GM23338 (cell line): ENCODE data around the gene TMEM63A. TPM values are rescaled to one million over a fixed set of nuclear protein-coding genes. Genes with fewer than 3 reads are reported as not detected.
"Not testable (repeated sequence)": the region's sequence is repeated elsewhere in the genome, so short reads cannot be mapped to it uniquely, and the experiment has no call there.

Experiments used
- ATAC-seq: fragments of 200-7000 bp; cut with Tn5 transposase; 3 replicates; pipeline ENCODE4 v1.9.1; 2020
- DNase-seq: peaks from one replicate; pipeline ENCODE4 v3.0.0-alpha.2; 2015; ENCODE audit warnings: low spot score
- H2AFZ ChIP-seq: fragments of 200-600 bp; sonication (generic); 2 replicates; pipeline ENCODE4 v1.8.0; 2016; ENCODE audit warnings: antibody characterized with exemption, mild to moderate bottlenecking, moderate library complexity
- H3F3A ChIP-seq: fragments of 200-600 bp; sonication (generic); replicated peaks from 2 replicates; pipeline ENCODE4 v1.8.0; 2017; ENCODE audit warnings: antibody characterized with exemption, mixed run types, low read depth
- H3K27ac ChIP-seq: fragments of 200-600 bp; sonication (generic); 2 replicates; pipeline ENCODE4 v1.6.1; 2016; ENCODE audit warnings: low read depth
- H3K27me3 ChIP-seq: fragments of 200-600 bp; sonication (generic); 2 replicates; pipeline ENCODE4 v1.8.0; 2016; ENCODE audit warnings: mild to moderate bottlenecking, mixed run types, moderate library complexity; ENCODE audit not compliant: insufficient read depth
- H3K36me3 ChIP-seq: fragments of 200-600 bp; sonication (generic); 2 replicates; pipeline ENCODE4 v1.8.0; 2016; ENCODE audit warnings: mild to moderate bottlenecking; ENCODE audit not compliant: insufficient read depth
- H3K4me1 ChIP-seq: fragments of 200-600 bp; sonication (generic); 2 replicates; pipeline ENCODE4 v1.8.0; 2016; ENCODE audit warnings: mild to moderate bottlenecking, moderate library complexity; ENCODE audit not compliant: insufficient read depth
- H3K4me2 ChIP-seq: fragments of 200-600 bp; sonication (generic); 2 replicates; pipeline ENCODE4 v1.7.1; 2017; ENCODE audit warnings: mixed run types
- H3K4me3 ChIP-seq: fragments of 200-600 bp; sonication (generic); 2 replicates; pipeline ENCODE4 v1.6.1; 2016; ENCODE audit warnings: mixed run types
- H3K79me2 ChIP-seq: fragments of 200-600 bp; sonication (generic); replicated peaks from 2 replicates; pipeline ENCODE4 v1.8.0; 2017; ENCODE audit warnings: mild to moderate bottlenecking; ENCODE audit not compliant: insufficient read depth
- H3K9me2 ChIP-seq: fragments of 200-600 bp; sonication (generic); 2 replicates; pipeline ENCODE4 v1.8.0; 2017; ENCODE audit not compliant: insufficient read depth
- H4K20me1 ChIP-seq: fragments of 200-600 bp; sonication (generic); replicated peaks from 2 replicates; pipeline ENCODE4 v1.8.0; 2017; ENCODE audit warnings: mild to moderate bottlenecking; ENCODE audit not compliant: insufficient read depth
- H3K27ac Mint-ChIP-seq: 2 replicates; pipeline ENCODE4 v1.8.0; 2020; ENCODE audit warnings: inconsistent platforms, mild to moderate bottlenecking, moderate library complexity, mixed read lengths
- H3K27me3 Mint-ChIP-seq: 3 replicates; pipeline ENCODE4 v1.8.0; 2022; ENCODE audit warnings: low read depth, mild to moderate bottlenecking, moderate library complexity, mixed read lengths, inconsistent platforms; ENCODE audit not compliant: insufficient read depth, poor library complexity
- H3K36me3 Mint-ChIP-seq: 3 replicates; pipeline ENCODE4 v1.8.0; 2021; ENCODE audit warnings: low read depth, mild to moderate bottlenecking, inconsistent platforms, moderate library complexity, mixed read lengths
- H3K4me1 Mint-ChIP-seq: 3 replicates; pipeline ENCODE4 v1.8.0; 2020; ENCODE audit warnings: mild to moderate bottlenecking, inconsistent platforms, mixed read lengths
- H3K4me3 Mint-ChIP-seq: 3 replicates; pipeline ENCODE4 v1.8.0; 2021; ENCODE audit warnings: moderate library complexity, mild to moderate bottlenecking, inconsistent platforms, mixed read lengths
- H3K9me3 Mint-ChIP-seq: 3 replicates; pipeline ENCODE4 v1.8.0; 2020; ENCODE audit warnings: moderate library complexity, mild to moderate bottlenecking, inconsistent platforms, mixed read lengths
- CREB1 ChIP-seq: fragments of 250-450 bp; sonication (Bioruptor Pico); IDR thresholded peaks from 2 replicates; pipeline ENCODE4 v1.5.0; 2020; ENCODE audit warnings: low read depth, mild to moderate bottlenecking, moderate library complexity
- ETS1 ChIP-seq: IDR thresholded peaks from 2 replicates; pipeline ENCODE4 v1.6.1; 2016; ENCODE audit warnings: antibody characterized with exemption
- EZH2 ChIP-seq: fragments of 200-600 bp; sonication (generic); IDR thresholded peaks from one replicate; pipeline ENCODE4 v1.8.0; 2017; ENCODE audit warnings: antibody characterized with exemption, mild to moderate bottlenecking, low read depth; ENCODE audit not compliant: unreplicated experiment
- JUNB ChIP-seq: IDR thresholded peaks from one replicate; pipeline ENCODE4 v1.6.1; 2016; ENCODE audit warnings: antibody characterized with exemption; ENCODE audit not compliant: unreplicated experiment
- NANOG ChIP-seq: IDR thresholded peaks from 2 replicates; pipeline ENCODE4 v1.6.1; 2016; ENCODE audit warnings: antibody characterized with exemption, borderline replicate concordance
- REST ChIP-seq: IDR thresholded peaks from one replicate; pipeline ENCODE4 v1.6.1; 2018; ENCODE audit warnings: antibody characterized with exemption; ENCODE audit not compliant: unreplicated experiment
- STAT1 ChIP-seq: IDR thresholded peaks from one replicate; pipeline ENCODE4 v1.6.1; 2016; ENCODE audit warnings: antibody characterized with exemption; ENCODE audit not compliant: unreplicated experiment
- ZNF114 ChIP-seq: fragments of 250-450 bp; sonication (Bioruptor Pico); IDR thresholded peaks from 2 replicates; pipeline ENCODE4 v1.5.0; 2020; ENCODE audit warnings: mild to moderate bottlenecking, moderate library complexity
- ZNF331 ChIP-seq: fragments of 250-450 bp; sonication (Bioruptor Pico); IDR thresholded peaks from 2 replicates; pipeline ENCODE4 v1.5.0; 2020; ENCODE audit warnings: low read depth, mild to moderate bottlenecking, moderate library complexity
- ZNF462 ChIP-seq: fragments of 250-450 bp; sonication (Bioruptor Pico); IDR thresholded peaks from 2 replicates; pipeline ENCODE4 v1.5.0; 2020; ENCODE audit warnings: mild to moderate bottlenecking, moderate library complexity
- polyA plus RNA-seq: library from polyadenylated mRNA; unstranded; fragments of >200 nt; fragmentation: Nextera tagmentation; extraction: Ambion mirVana; gene quantifications from 2 replicates; pipeline ENCODE4 v1.2.1, GENCODE V29; 2016
- total RNA-seq: library from RNA; depleted of rRNA; stranded (reverse); fragments of >200 nt; shearing (Covaris generic); gene quantifications from 2 replicates; pipeline ENCODE4 v1.2.3, GENCODE V29; 2014

TMEM63A gene
- total and polyA plus RNA-seq, 2 experiments from 2014 or later = 31.7 to 76.9 TPM

- Histone ChIP-seq H3K27me3 (no peaks in the 10 kb centered on the region), H3K9me2 (no peaks in the 10 kb centered on the region), H4K20me1 (no peaks in the 10 kb centered on the region), H3K4me3 (peak overlapping the region; percentile 55), H2AFZ (no peak overlapping the region), H3F3A (peaks cover 14% of the 10 kb centered on the region), H3K4me2 (peak overlapping the region; percentile 81), H3K79me2 (0 out of 2 replicates have a peak, but pooled peaks cover 6% of the 10 kb centered on the region), H3K4me1 (peaks cover 33% of the 10 kb centered on the region), H3K27ac (0 out of 2 replicates have a peak overlapping the region, but pooled peaks have one; percentile 50), H3K36me3 (no peaks in the 10 kb centered on the region)
- no peak for DNase-seq
- H3K27me3 Mint-ChIP-seq = peaks cover 22% of the 10 kb centered on the region
- TF ChIP-seq REST (no peak), EZH2 (no peak), STAT1 (no peak), ZNF331 (CRISPR knock-in tag) (no peak), ETS1 (no peak), JUNB (no peak), NANOG (no peak), ZNF114 (CRISPR knock-in tag) (no peak), ZNF462 (no peak), CREB1 (no peak)
- peak overlapping the region; percentile 46; the same call in 2 of the 3 replicates for H3K4me3 Mint-ChIP-seq
- H3K27ac Mint-ChIP-seq = no peak overlapping the region
- H3K4me1 Mint-ChIP-seq = peaks cover 40% of the 10 kb centered on the region
- ATAC-seq = no peak
- no peaks in the 10 kb centered on the region for H3K36me3 Mint-ChIP-seq
- H3K9me3 Mint-ChIP-seq = no peaks in the 10 kb centered on the region
Observed at GRCh38 chr1:225888289-225888897, 6.2 kb upstream of the TMEM63A start.

- not testable (repeated sequence) for H3K79me2 ChIP-seq, H3K27me3 ChIP-seq, H3K27ac Mint-ChIP-seq, H2AFZ ChIP-seq, H3K36me3 ChIP-seq, H3K36me3 Mint-ChIP-seq, H4K20me1 ChIP-seq, H3K9me3 Mint-ChIP-seq, H3K9me2 ChIP-seq
- Histone ChIP-seq H3K4me3 (peak overlapping the region; percentile 55), H3K4me1 (peaks cover 33% of the 10 kb centered on the region), H3K27ac (0 out of 2 replicates have a peak overlapping the region, but pooled peaks have one; percentile 50), H3K4me2 (peak overlapping the region; percentile 81), H3F3A (peaks cover 18% of the 10 kb centered on the region)
- DNase-seq (peak; percentile 57), ATAC-seq (peak; percentile 57)
- H3K4me3 Mint-ChIP-seq = peak overlapping the region; percentile 62
- H3K27me3 Mint-ChIP-seq = peaks cover 26% of the 10 kb centered on the region
- H3K4me1 Mint-ChIP-seq = peaks cover 43% of the 10 kb centered on the region
Observed at GRCh38 chr1:225887554-225888288, 5.5 kb upstream of the TMEM63A start.
